Left lung (tissue), 10 donors: ENCODE measurements around the gene LILRB3. TPM values are rescaled to one million over a fixed set of nuclear protein-coding genes. Genes with fewer than 3 reads are reported as not detected.
A peak's percentile ranks its signal among the peaks of the same experiment; 100 is the strongest.
"Not testable (repeated sequence)": the region's sequence is repeated elsewhere in the genome, so short reads cannot be mapped to it uniquely, and the experiment has no call there.

Source experiments
- ATAC-seq: fragments of 200-7000 bp; cut with Tn5 transposase; one replicate; pipeline ENCODE4 v1.9.1; 2020; ENCODE audit warnings: moderate library complexity
- DNase-seq, 4 donors: peaks; one replicate each; pipeline ENCODE4 v3.0.0-alpha.2; 2013 to 2020
- H3K27ac ChIP-seq, 2 donors: fragments of 200-600 bp; sonication (generic) in 1 of 2; one replicate each; pipeline versions ENCODE4 v1.5.0 to v1.8.0; 2020 to 2021
- H3K27me3 ChIP-seq, 2 donors: fragments of 200-600 bp; sonication (generic) in 1 of 2; one replicate each; pipeline versions ENCODE4 v1.5.0 to v1.8.0; 2020 to 2021
- H3K36me3 ChIP-seq, 2 donors: fragments of 200-600 bp; sonication (generic) in 1 of 2; one replicate each; pipeline versions ENCODE4 v1.5.0 to v1.8.0; 2020 to 2021
- H3K4me1 ChIP-seq, 2 donors: fragments of 200-600 bp; one replicate each; pipeline ENCODE4 v1.8.0; 2021
- H3K4me3 ChIP-seq, 2 donors: fragments of 200-600 bp; sonication (generic) in 1 of 2; one replicate each; pipeline versions ENCODE4 v1.5.0 to v1.8.0; 2020 to 2021; ENCODE audit warnings: mild to moderate bottlenecking in 1 of 2
- H3K9me3 ChIP-seq, 2 donors: fragments of 200-600 bp; sonication (generic) in 1 of 2; one replicate each; pipeline versions ENCODE4 v1.5.0 to v1.8.0; 2020 to 2021
- CTCF ChIP-seq, 2 donors: fragments of 200-600 bp; sonication (generic) in 1 of 2; IDR thresholded peaks; one replicate each; pipeline versions ENCODE4 v1.5.0 to v1.8.0; 2021; ENCODE audit warnings: antibody characterized with exemption in 2 of 2
- intact Hi-C, 2 donors: fragments of 100-400 bp; cut with DNase I; formaldehyde crosslinking; loops; one replicate each; pipeline versions ENCODE4 v1.11.2 to v1.14.2; 2022
- polyA plus RNA-seq, 6 donors: library from polyadenylated mRNA; unstranded; fragments of 120-200 nt; gene quantifications; one replicate each; pipeline ENCODE4 v1.2.1, GENCODE V29; 2013; ENCODE audit not compliant: insufficient read length in 6 of 6
- total RNA-seq, 2 donors: library from RNA; stranded (reverse); fragmentation: NEBNext Ultra II Directional; extraction: Animal tissue kit (Norgen Biotek cat#: 25700); gene quantifications; one replicate each; pipeline ENCODE4 v1.2.1, GENCODE V29; 2021
- donor health status: DM: no; HTN: yes; CAD: no.
- donor health status: DM: no; HTN: no; CAD: no.

The LILRB3 gene
- total and polyA plus RNA-seq, 8 donors: 2.1 to 90.8 (median 2.6) TPM

GRCh38 chr19:54173951-54174834 is 48.6 kb downstream of the LILRB3 start:
- TF ChIP-seq CTCF (IDR thresholded peaks at IDR 0.05): no peak
- Histone ChIP-seq H3K36me3 (peaks cover 0 to 37% of the 10 kb centered on the region in 2 donors), H3K27me3 (no peaks in the 10 kb centered on the region), H3K4me1 (peaks cover 0 to 15% of the 10 kb centered on the region in 2 donors), H3K27ac (no peak overlapping the region), H3K4me3 (no peak overlapping the region), H3K9me3 (no peaks in the 10 kb centered on the region)
- intact Hi-C loops: loop anchor here in 1 of 2 donors (5.0 kb wide), 1 partner anchor 58 kb away; no protein-coding TSS in a partner anchor
- DNase-seq (peak in 1 of 4 donors; percentile 71), ATAC-seq (no peak)

- Histone ChIP-seq H3K9me3 (no peaks in the 10 kb centered on the region), H3K27me3 (no peaks in the 10 kb centered on the region), H3K4me3 (peak overlapping the region in 1 of 2 donors; percentile 40), H3K4me1 (peaks cover 2 to 17% of the 10 kb centered on the region in 2 donors), H3K27ac (no peak overlapping the region), H3K36me3 (peaks cover 0 to 29% of the 10 kb centered on the region in 2 donors)
- DNase-seq (no peak), ATAC-seq (no peak)
- intact Hi-C loops: loop anchor here in 1 of 2 donors (5.0 kb wide), 1 partner anchor 59 kb away; no protein-coding TSS in a partner anchor
- no peak for TF ChIP-seq CTCF (IDR thresholded peaks at IDR 0.05)
Measured at GRCh38 chr19:54173359-54173699, 49.5 kb downstream of the LILRB3 start.

- peak; percentile 96 for ATAC-seq
- Histone ChIP-seq H3K36me3 (peaks cover 0 to 22% of the 10 kb centered on the region in 2 donors), H3K9me3 (no peaks in the 10 kb centered on the region), H3K4me1 (peaks cover 4 to 22% of the 10 kb centered on the region in 2 donors), H3K27me3 (no peaks in the 10 kb centered on the region), H3K4me3 (peak within 1 kb of the TSS; percentile 18 to 40), H3K27ac (peak within 1 kb of the TSS in 1 of 2 donors; percentile 15)
- peak; percentile 26 to 52 for TF ChIP-seq CTCF (IDR thresholded peaks at IDR 0.05)
- peak in 3 of 4 donors; percentile 75 to 87 (median 76) for DNase-seq
- intact Hi-C loops: loop anchor here in 1 of 2 donors (5.0 kb wide), 1 partner anchor 60 kb away; no protein-coding TSS in a partner anchor
Measured at GRCh38 chr19:54172471-54173358, 50.1 kb downstream of the LILRB3 start, which contains the start of gene TMC4. Gene TMC4 (minus strand): TSS chr19:54173160. CDS start chr19:54173117, 43 bp downstream.

- ATAC-seq, H3K9me3 ChIP-seq, H3K27me3 ChIP-seq, H3K27ac ChIP-seq: not testable (repeated sequence)
- Histone ChIP-seq H3K36me3 (peaks cover 0 to 14% of the 10 kb centered on the region in 2 donors), H3K4me1 (peaks cover 4 to 22% of the 10 kb centered on the region in 2 donors), H3K4me3 (peak overlapping the region in 1 of 2 donors; percentile 40)
- peak in 1 of 4 donors; percentile 71 for DNase-seq
- intact Hi-C loops: loop anchor here in 1 of 2 donors (5.0 kb wide), 1 partner anchor 60 kb away; no protein-coding TSS in a partner anchor
Measured at GRCh38 chr19:54171736-54172431, 50.9 kb downstream of the LILRB3 start.
